Retinal pigment epithelial cell (primary cell): ENCODE measurements around the gene SYNC.
"Not testable (repeated sequence)": the region's sequence is repeated elsewhere in the genome, so short reads cannot be mapped to it uniquely, and the experiment has no call there.

Source experiments
- DNase-seq: peaks from one replicate; pipeline ENCODE4 v3.0.0-alpha.2; 2010; ENCODE audit warnings: low read depth
- H3K4me3 ChIP-seq: 2 replicates; pipeline ENCODE4 v1.5.1; 2011; ENCODE audit warnings: mild to moderate bottlenecking, low read length, control low read depth, moderate library complexity
- CTCF ChIP-seq: conservative IDR thresholded peaks from 2 replicates; pipeline ENCODE4 v1.5.1; 2011; ENCODE audit warnings: low read depth, low read length, control low read depth, inconsistent platforms

Gene SYNC

GRCh38 chr1:32713081-32713480 lies 10.5 kb upstream of the SYNC start:
- no peak for TF ChIP-seq CTCF
- H3K4me3 ChIP-seq = no peak overlapping the region
- no peak for DNase-seq

GRCh38 chr1:32711221-32711620 lies 8.7 kb upstream of the SYNC start:
- not testable (repeated sequence) for H3K4me3 ChIP-seq, DNase-seq

DNA sequence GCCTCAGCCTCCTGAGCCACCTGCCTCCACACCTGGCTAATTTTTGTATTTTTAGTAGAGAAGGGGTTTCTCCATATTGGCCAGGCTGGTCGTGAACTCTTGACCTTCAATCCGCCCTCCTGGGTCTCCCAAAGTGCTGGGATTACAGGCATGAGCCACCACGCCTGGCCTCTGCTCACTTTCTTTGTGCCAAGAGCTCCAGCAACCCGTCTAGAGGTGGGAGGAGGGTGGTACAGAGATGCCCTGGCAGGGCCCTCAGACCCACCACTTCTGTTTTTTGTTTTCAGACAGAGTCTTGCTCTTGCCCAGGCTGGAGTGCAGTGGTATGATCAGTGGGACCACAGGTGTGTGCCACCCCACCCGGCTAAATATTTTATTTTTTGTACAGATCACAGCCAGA lies 6.9 kb upstream of the SYNC start:
- no peak overlapping the region for H3K4me3 ChIP-seq
- no peak for DNase-seq
- TF ChIP-seq CTCF = peak; percentile 4

DNA sequence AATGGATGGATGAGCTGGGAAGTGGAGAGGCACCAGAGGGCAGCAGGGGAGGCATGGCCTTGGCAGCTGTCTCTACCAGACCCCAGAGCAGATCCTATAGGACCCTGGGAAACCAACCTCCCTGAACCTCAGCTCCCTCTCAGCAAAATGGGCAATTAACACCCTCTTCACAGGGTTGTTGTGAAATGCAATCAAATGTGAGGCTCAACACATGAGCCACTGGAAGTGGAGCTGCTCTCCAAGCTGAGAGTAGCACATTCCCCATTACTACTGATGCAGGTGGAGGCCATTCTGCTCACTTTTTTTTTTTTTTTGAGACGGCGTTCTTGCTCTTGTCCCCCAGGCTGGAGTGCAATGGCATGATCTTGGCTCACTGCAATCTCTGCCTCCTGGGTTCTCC lies 6.5 kb upstream of the SYNC start:
- DNase-seq = no peak
- no peak for TF ChIP-seq CTCF
- no peak overlapping the region for H3K4me3 ChIP-seq

DNA sequence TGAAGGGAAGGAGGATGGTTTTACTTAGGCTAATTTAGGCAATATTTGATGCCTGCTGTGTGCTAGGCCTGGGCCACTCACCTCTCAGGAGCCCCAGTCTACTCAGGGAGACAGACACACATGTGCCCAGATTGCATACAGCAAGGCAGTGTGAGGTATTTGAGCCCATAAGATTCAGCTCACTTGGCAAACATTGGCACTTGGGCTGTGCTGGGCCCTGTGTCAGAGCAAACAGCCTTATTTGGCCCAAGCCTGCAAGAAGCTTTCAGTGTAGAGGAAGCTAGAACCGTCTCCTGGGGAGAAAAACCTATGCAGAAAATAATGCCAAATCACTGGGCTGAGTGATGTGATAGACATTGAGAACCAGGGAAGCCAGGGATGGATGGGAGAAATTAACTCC lies 3.9 kb upstream of the SYNC start:
- no peak for TF ChIP-seq CTCF
- no peak overlapping the region for H3K4me3 ChIP-seq
- no peak for DNase-seq

DNA sequence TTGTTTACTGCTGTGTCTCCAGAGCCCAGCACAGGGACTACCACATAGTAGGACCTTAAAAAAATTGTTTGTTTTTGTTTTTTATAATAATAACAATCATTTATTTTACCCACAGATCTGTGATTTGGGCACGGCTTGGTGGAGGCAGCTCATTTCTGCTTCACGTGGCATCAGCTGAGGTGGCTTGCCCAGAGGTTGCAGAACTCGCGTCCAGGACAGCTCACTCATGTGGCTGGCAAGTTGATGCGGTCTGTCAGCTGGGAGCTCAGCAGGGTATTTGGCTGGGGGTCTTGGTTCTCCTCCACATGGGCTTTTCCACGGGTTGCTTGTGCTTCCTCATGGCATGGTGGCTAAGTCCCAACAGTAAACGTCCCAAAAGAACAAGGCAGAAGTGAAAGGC lies 2.9 kb upstream of the SYNC start:
- H3K4me3 ChIP-seq = no peak overlapping the region
- no peak for DNase-seq

GRCh38 chr1:32703479-32704291 lies 1.1 kb upstream of the SYNC start:
- H3K4me3 ChIP-seq = peak overlapping the region; percentile 64
- DNase-seq = no peak
- no peak for TF ChIP-seq CTCF

More for the DNA sequence above, 2.9 kb upstream of the SYNC start:
- TF ChIP-seq CTCF = no peak
